ENCODE results near the gene PLCB4.

GRCh38 chr20:9235518-9235917 is 166.6 kb downstream of the PLCB4 start:
- TF ChIP-seq EZH2phosphoT487 (IDR thresholded peaks at IDR 0.05; ENCODE audit: borderline replicate concordance, low read depth, low read length) (no peak), CTCF (conservative IDR thresholded peaks at IDR 0.05; ENCODE audit: low read length) (no peak)

Data from OCI-LY7 (cell line).